Mononuclear cell (primary cell): ENCODE measurements around the gene PSG4. TPM values are rescaled to one million over a fixed set of nuclear protein-coding genes. Genes with fewer than 3 reads are reported as not detected.
"Not testable (repeated sequence)": the region's sequence is repeated elsewhere in the genome, so short reads cannot be mapped to it uniquely, and the experiment has no call there.

ENCODE experiments used
- H3K27me3 ChIP-seq: 2 replicates; pipeline ENCODE4 v1.6.0; 2011; ENCODE audit warnings: low read length, control low read depth; ENCODE audit not compliant: insufficient read depth
- H3K4me1 ChIP-seq: 2 replicates; pipeline ENCODE4 v1.5.1; 2011; ENCODE audit warnings: mild to moderate bottlenecking, low read length, control low read depth; ENCODE audit not compliant: insufficient read depth
- H3K4me3 ChIP-seq: 2 replicates; pipeline ENCODE4 v1.5.1; 2011; ENCODE audit warnings: mild to moderate bottlenecking, low read length, moderate library complexity
- H3K9me3 ChIP-seq: 2 replicates; pipeline ENCODE4 v1.5.1; 2011; ENCODE audit warnings: low read depth, mild to moderate bottlenecking, control low read depth, low read length
- total RNA-seq: library from RNA; depleted of rRNA; stranded (reverse); fragments of >200 nt; gene quantifications from one replicate; pipeline ENCODE4 v1.2.3, GENCODE V29; 2012

Gene PSG4
- total RNA-seq, 1 donor, result not detected

DNA sequence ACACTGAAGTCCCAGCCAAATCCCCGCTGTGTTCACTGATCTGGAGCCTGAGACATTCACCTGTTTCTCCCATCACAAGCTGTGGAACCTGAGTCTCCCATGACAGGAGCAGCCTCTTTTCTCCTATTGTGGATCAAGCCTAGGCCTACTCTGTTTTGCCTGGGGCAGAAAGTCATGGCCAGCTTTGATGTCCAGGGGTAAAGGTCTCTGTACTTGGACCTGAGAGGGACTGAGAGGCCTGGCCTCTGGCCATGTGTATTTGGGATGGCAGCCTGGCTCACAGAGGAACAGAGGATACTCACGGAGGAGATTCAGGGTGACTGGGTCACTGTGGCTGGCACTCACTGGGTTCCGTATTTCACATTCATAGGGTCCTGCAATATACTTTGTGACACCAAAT is 26.9 kb downstream of the PSG4 start:
- not testable (repeated sequence) for H3K4me1 ChIP-seq, H3K9me3 ChIP-seq, H3K27me3 ChIP-seq, H3K4me3 ChIP-seq

DNA sequence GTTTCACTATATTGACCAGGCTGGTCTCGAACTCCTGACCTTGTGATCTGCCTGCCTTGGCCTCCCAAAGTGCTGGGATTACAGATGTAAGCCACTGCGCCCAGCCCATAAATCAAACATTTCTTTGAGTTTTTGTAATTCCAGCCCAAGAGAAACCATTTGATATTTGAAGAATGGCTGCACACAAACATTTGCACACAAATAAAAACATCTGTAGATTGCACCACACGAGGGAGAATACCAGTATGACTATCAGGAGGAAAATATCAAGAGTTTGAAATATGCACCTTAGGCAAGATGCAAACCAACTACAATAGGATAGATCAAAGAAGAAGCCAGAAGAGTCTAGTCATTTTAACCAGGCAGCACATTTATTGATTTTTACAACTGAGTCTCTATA is 39.5 kb downstream of the PSG4 start:
- H3K27me3 ChIP-seq, H3K9me3 ChIP-seq, H3K4me3 ChIP-seq, H3K4me1 ChIP-seq: not testable (repeated sequence)

DNA sequence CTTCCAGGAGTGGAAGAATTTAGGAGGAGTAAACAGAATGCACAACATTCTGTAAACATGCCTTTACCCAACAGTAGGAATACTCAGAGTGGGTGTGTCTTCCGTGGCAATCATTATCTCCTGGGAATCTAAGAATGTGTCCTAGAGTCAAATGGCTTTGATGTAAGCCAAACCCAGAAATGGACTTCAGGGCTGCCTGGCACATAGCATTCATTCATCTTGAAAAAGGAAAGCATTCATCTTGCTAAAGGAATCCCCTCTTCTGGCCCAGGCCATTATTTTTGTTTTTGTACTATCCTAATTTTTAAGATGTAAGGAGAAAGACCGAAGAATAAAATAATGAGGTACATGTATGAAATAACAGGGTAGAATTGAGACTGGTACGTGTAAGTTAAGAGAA is 42.3 kb downstream of the PSG4 start:
- H3K4me3 ChIP-seq, H3K4me1 ChIP-seq, H3K9me3 ChIP-seq, H3K27me3 ChIP-seq: not testable (repeated sequence)

DNA sequence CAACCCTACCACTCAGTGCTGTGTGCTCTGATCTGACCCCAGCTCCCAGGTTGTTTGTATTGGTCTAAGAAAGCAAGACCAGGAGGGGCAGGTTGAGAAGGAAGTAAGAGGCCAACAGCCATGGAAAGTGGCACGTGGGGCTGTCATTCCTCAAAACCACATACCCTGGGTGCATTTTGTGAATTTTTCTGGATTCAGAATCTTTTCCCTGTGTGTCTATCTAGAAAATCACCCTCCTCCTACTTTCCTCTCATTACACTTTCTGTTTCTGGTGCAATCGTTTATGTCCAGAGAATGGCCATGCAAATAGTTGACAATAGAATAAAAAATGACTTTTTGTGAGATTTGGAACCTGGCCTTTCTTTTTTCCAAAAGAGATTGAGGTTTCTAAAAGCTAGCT is 43.2 kb downstream of the PSG4 start:
- not testable (repeated sequence) for H3K4me3 ChIP-seq, H3K27me3 ChIP-seq

GRCh38 chr19:43152214-43152613 is 53.2 kb downstream of the PSG4 start:
- Histone ChIP-seq H3K4me3 (no peak overlapping the region), H3K4me1 (no peaks in the 10 kb centered on the region), H3K9me3 (no peaks in the 10 kb centered on the region), H3K27me3 (no peaks in the 10 kb centered on the region)

More for the DNA sequence above, 43.2 kb downstream of the PSG4 start:
- not testable (repeated sequence) for H3K4me1 ChIP-seq, H3K9me3 ChIP-seq

GRCh38 chr19:43149788-43150187 is 55.6 kb downstream of the PSG4 start:
- H3K4me3 ChIP-seq, H3K4me1 ChIP-seq, H3K9me3 ChIP-seq, H3K27me3 ChIP-seq: not testable (repeated sequence)

DNA sequence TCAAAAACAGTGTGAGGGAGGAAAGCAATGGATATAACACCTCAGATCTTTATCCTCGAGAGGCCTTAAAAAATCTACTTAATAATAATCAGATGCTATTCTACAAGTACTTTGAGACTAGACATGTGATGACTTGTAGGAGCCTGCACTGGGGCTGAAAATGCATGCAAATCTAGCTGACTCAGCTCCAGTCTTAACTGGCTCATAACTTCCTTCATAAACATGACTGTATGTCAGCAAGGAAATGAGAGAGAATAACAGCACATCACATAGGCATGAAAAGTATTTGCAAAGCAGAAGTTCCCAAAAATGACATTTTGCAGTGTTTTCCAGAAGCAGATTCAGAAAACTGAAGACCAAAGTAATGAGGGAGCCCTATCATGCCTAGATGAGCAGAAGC is 57.2 kb downstream of the PSG4 start:
- H3K4me1 ChIP-seq, result no peaks in the 10 kb centered on the region
- H3K4me3 ChIP-seq, result no peak overlapping the region
- no peaks in the 10 kb centered on the region for H3K9me3 ChIP-seq
- H3K27me3 ChIP-seq, result no peaks in the 10 kb centered on the region

Other genes with a start within 250 kb of the PSG4 start
- not detected for gene PSG11, start 179.2 kb downstream of the PSG4 start, total RNA-seq
- not detected for gene PSG2, start 122.9 kb downstream of the PSG4 start, total RNA-seq
- gene PSG5, start 19.1 kb downstream of the PSG4 start, total RNA-seq, result not detected
- gene PSG9, start 63.9 kb upstream of the PSG4 start, total RNA-seq, result not detected
- not detected for gene CD177, start 148.0 kb upstream of the PSG4 start, total RNA-seq
- gene TEX101, start 209.3 kb upstream of the PSG4 start, total RNA-seq, result 0.10 TPM